Measurements from ENCODE around the gene OTUB1. TPM values are rescaled to one million over a fixed set of nuclear protein-coding genes. Genes with fewer than 3 reads are reported as not detected.

The OTUB1 gene
- total RNA-seq, 8 experiments from 2014 or later = 39.8 to 80.0 (median 53.7) TPM

- peaks cover 31 to 47% of the 10 kb centered on the region in 2 donors for H3K4me1 ChIP-seq (replicated peaks in 1 of 2)
- in situ Hi-C loops (cut with MboI; ENCODE audit: low pct_unique_long_range_greater_than_20kb in 2 of 9, low sequenced_read_pairs in 9 of 9, unreplicated experiment in 9 of 9) = loop anchor here in 4 of 9 experiments (5.0 to 10.0 kb wide), 2 partner anchors 144 to 146 kb away; no protein-coding TSS in a partner anchor
- no peak for ATAC-seq (replicated peaks in 6 of 8)
- WGBS, 10 experiments = 23 to 95% (median 43%) methylated on average over 9 to 24 of the region's 60 CpGs; no CpG with 5 or more reads in 5 of the 10 experiments
- H3K27ac ChIP-seq = no peak overlapping the region
- no peak overlapping the region for H3K4me3 ChIP-seq
Observed at GRCh38 chr11:64000740-64001483, 14.7 kb downstream of the OTUB1 start.

GRCh38 chr11:64001484-64002420, 15.5 kb downstream of the OTUB1 start:
- ATAC-seq (replicated peaks in 6 of 8) = no peak
- 40 to 83% (median 60%) methylated on average over 1 to 10 of the region's 23 CpGs; no CpG with 5 or more reads in 2 of the 10 experiments for WGBS, 10 experiments
- in situ Hi-C loops (cut with MboI; ENCODE audit: low pct_unique_long_range_greater_than_20kb in 2 of 9, low sequenced_read_pairs in 9 of 9, unreplicated experiment in 9 of 9) = loop anchor here in 4 of 9 experiments (5.0 to 10.0 kb wide), 2 partner anchors 143 to 146 kb away; no protein-coding TSS in a partner anchor
- Histone ChIP-seq H3K4me3 (no peak overlapping the region), H3K4me1 (replicated peaks in 1 of 2) (peaks cover 38 to 54% of the 10 kb centered on the region in 2 donors), H3K27ac (no peak overlapping the region)

GRCh38 chr11:64003807-64004589, 17.8 kb downstream of the OTUB1 start:
- WGBS, 10 experiments = 43 to 69% (median 59%) methylated on average over 3 to 9 of the region's 23 CpGs; no CpG with 5 or more reads in 6 of the 10 experiments
- in situ Hi-C loops (cut with MboI; ENCODE audit: low pct_unique_long_range_greater_than_20kb in 2 of 9, low sequenced_read_pairs in 9 of 9, unreplicated experiment in 9 of 9) = loop anchor here in 4 of 9 experiments (5.0 to 10.0 kb wide), 2 partner anchors 141 to 143 kb away; no protein-coding TSS in a partner anchor
- Histone ChIP-seq H3K4me1 (replicated peaks in 1 of 2) (peaks cover 42 to 60% of the 10 kb centered on the region in 2 donors), H3K4me3 (no peak overlapping the region), H3K27ac (peak overlapping the region in 1 of 2 donors; percentile 13)
- peak in 2 of 8 experiments; percentile 4 to 34 for ATAC-seq (replicated peaks in 6 of 8)

- ATAC-seq (replicated peaks in 6 of 8) = no peak
- Histone ChIP-seq H3K4me3 (no peak overlapping the region), H3K4me1 (replicated peaks in 1 of 2) (peaks cover 42 to 60% of the 10 kb centered on the region in 2 donors), H3K27ac (no peak overlapping the region)
- 47% methylated on average over 3 of the region's 4 CpGs; no CpG with 5 or more reads in 9 of the 10 experiments for WGBS, 10 experiments
- in situ Hi-C loops (cut with MboI; ENCODE audit: low pct_unique_long_range_greater_than_20kb in 2 of 9, low sequenced_read_pairs in 9 of 9, unreplicated experiment in 9 of 9) = loop anchor here in 4 of 9 experiments (5.0 to 10.0 kb wide), 2 partner anchors 140 to 143 kb away; no protein-coding TSS in a partner anchor
Observed at GRCh38 chr11:64004590-64004984, 18.3 kb downstream of the OTUB1 start.

- 83% methylated on average over 1 of the region's 4 CpGs; no CpG with 5 or more reads in 9 of the 10 experiments for WGBS, 10 experiments
- no peak overlapping the region for H3K4me3 ChIP-seq
- ATAC-seq (replicated peaks in 6 of 8) = no peak
- no peak overlapping the region for H3K27ac ChIP-seq
- in situ Hi-C loops (cut with MboI; ENCODE audit: low pct_unique_long_range_greater_than_20kb in 2 of 9, low sequenced_read_pairs in 9 of 9, unreplicated experiment in 9 of 9) = loop anchor here in 2 of 9 experiments (10.0 kb wide), 1 partner anchor 139 kb away; no protein-coding TSS in a partner anchor
- H3K4me1 ChIP-seq (replicated peaks in 1 of 2) = peaks cover 37 to 53% of the 10 kb centered on the region in 2 donors
Observed at GRCh38 chr11:64005691-64006090, 19.5 kb downstream of the OTUB1 start.

GRCh38 chr11:64006398-64006797, 20.2 kb downstream of the OTUB1 start:
- peaks cover 37 to 51% of the 10 kb centered on the region in 2 donors for H3K4me1 ChIP-seq (replicated peaks in 1 of 2)
- peak in 1 of 8 experiments; percentile 12 for ATAC-seq (replicated peaks in 6 of 8)
- in situ Hi-C loops (cut with MboI; ENCODE audit: low pct_unique_long_range_greater_than_20kb in 2 of 9, low sequenced_read_pairs in 9 of 9, unreplicated experiment in 9 of 9) = loop anchor here in 2 of 9 experiments (10.0 kb wide), 1 partner anchor 138 kb away; no protein-coding TSS in a partner anchor

GRCh38 chr11:64007160-64007628, 21.0 kb downstream of the OTUB1 start:
- 0 to 9% (median 1%) methylated on average over 1 to 20 of the region's 27 CpGs; no CpG with 5 or more reads in 4 of the 10 experiments for WGBS, 10 experiments
- ATAC-seq (replicated peaks in 6 of 8) = peak; percentile 32 to 71 (median 54)

More at GRCh38 chr11:64006398-64006797, 20.2 kb downstream of the OTUB1 start:
- 0 to 100% (median 59%) methylated on average over 1 to 5 of the region's 12 CpGs; no CpG with 5 or more reads in 2 of the 10 experiments for WGBS, 10 experiments
- Histone ChIP-seq H3K27ac (no peak overlapping the region), H3K4me3 (no peak overlapping the region)

GRCh38 chr11:64007629-64008282, 21.5 kb downstream of the OTUB1 start:
- in situ Hi-C loops (cut with MboI; ENCODE audit: low pct_unique_long_range_greater_than_20kb in 2 of 9, low sequenced_read_pairs in 9 of 9, unreplicated experiment in 9 of 9) = loop anchor here in 2 of 9 experiments (10.0 kb wide), 1 partner anchor 137 kb away; no protein-coding TSS in a partner anchor
- peak overlapping the region in 2 of 5 donors; percentile 7 to 12 for H3K4me3 ChIP-seq
- 2 to 49% (median 7%) methylated on average over 4 to 21 of the region's 40 CpGs; no CpG with 5 or more reads in 2 of the 10 experiments for WGBS, 10 experiments
- peak overlapping the region; percentile 9 to 79 for H3K27ac ChIP-seq
- H3K4me1 ChIP-seq (replicated peaks in 1 of 2) = peaks cover 37 to 50% of the 10 kb centered on the region in 2 donors
- ATAC-seq (replicated peaks in 6 of 8) = peak; percentile 23 to 84 (median 78)

More at GRCh38 chr11:64007160-64007628, 21.0 kb downstream of the OTUB1 start:
- in situ Hi-C loops (cut with MboI; ENCODE audit: low pct_unique_long_range_greater_than_20kb in 2 of 9, low sequenced_read_pairs in 9 of 9, unreplicated experiment in 9 of 9) = loop anchor here in 2 of 9 experiments (10.0 kb wide), 1 partner anchor 138 kb away; no protein-coding TSS in a partner anchor
- Histone ChIP-seq H3K27ac (peak overlapping the region in 1 of 2 donors; percentile 79), H3K4me3 (peak overlapping the region in 2 of 5 donors; percentile 7 to 12), H3K4me1 (replicated peaks in 1 of 2) (peaks cover 37 to 55% of the 10 kb centered on the region in 2 donors)

- Histone ChIP-seq H3K4me1 (replicated peaks in 1 of 2) (peaks cover 42 to 55% of the 10 kb centered on the region in 2 donors), H3K27ac (peak overlapping the region; percentile 9 to 79), H3K4me3 (no peak overlapping the region)
- ATAC-seq (replicated peaks in 6 of 8) = peak in 2 of 8 experiments; percentile 5 to 15
- 70 to 100% (median 80%) methylated on average over 1 to 5 of the region's 26 CpGs; no CpG with 5 or more reads in 5 of the 10 experiments for WGBS, 10 experiments
- in situ Hi-C loops (cut with MboI; ENCODE audit: low pct_unique_long_range_greater_than_20kb in 2 of 9, low sequenced_read_pairs in 9 of 9, unreplicated experiment in 9 of 9) = loop anchor here in 2 of 9 experiments (10.0 kb wide), 1 partner anchor 136 kb away; no protein-coding TSS in a partner anchor
Observed at GRCh38 chr11:64008283-64008913, 22.2 kb downstream of the OTUB1 start.

GRCh38 chr11:64008914-64009633, 22.8 kb downstream of the OTUB1 start:
- in situ Hi-C loops (cut with MboI; ENCODE audit: low pct_unique_long_range_greater_than_20kb in 2 of 9, low sequenced_read_pairs in 9 of 9, unreplicated experiment in 9 of 9) = loop anchor here in 2 of 9 experiments (10.0 kb wide), 1 partner anchor 136 kb away; no protein-coding TSS in a partner anchor
- Histone ChIP-seq H3K4me3 (no peak overlapping the region), H3K27ac (peak overlapping the region; percentile 19 to 57), H3K4me1 (replicated peaks in 1 of 2) (peaks cover 48 to 58% of the 10 kb centered on the region in 2 donors)
- 10 to 100% (median 42%) methylated on average over 1 to 15 of the region's 18 CpGs; no CpG with 5 or more reads in 4 of the 10 experiments for WGBS, 10 experiments
- ATAC-seq (replicated peaks in 6 of 8) = peak in 5 of 8 experiments; percentile 2 to 34 (median 10)

All from motor neuron (in vitro differentiated cells).